ENCODE results near the gene SAP30BP. TPM values are rescaled to one million over a fixed set of nuclear protein-coding genes. Genes with fewer than 3 reads are reported as not detected.

SAP30BP gene
- total and polyA plus RNA-seq, 2 of the 13 experiments (the other 11 are each of a cell fraction or from before 2014, with no cell fraction given): 67.7 to 99.4 TPM

GRCh38 chr17:75645889-75646637, 21.1 kb upstream of the SAP30BP start (continued):
- TF ChIP-seq, protein P1, sequence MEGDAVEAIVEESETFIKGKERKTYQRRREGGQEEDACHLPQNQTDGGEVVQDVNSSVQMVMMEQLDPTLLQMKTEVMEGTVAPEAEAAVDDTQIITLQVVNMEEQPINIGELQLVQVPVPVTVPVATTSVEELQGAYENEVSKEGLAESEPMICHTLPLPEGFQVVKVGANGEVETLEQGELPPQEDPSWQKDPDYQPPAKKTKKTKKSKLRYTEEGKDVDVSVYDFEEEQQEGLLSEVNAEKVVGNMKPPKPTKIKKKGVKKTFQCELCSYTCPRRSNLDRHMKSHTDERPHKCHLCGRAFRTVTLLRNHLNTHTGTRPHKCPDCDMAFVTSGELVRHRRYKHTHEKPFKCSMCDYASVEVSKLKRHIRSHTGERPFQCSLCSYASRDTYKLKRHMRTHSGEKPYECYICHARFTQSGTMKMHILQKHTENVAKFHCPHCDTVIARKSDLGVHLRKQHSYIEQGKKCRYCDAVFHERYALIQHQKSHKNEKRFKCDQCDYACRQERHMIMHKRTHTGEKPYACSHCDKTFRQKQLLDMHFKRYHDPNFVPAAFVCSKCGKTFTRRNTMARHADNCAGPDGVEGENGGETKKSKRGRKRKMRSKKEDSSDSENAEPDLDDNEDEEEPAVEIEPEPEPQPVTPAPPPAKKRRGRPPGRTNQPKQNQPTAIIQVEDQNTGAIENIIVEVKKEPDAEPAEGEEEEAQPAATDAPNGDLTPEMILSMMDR (CRISPR knock-in tag; IDR thresholded peaks at IDR 0.05): peak; percentile 52
- TF ChIP-seq ZFP41 (CRISPR knock-in tag; IDR thresholded peaks at IDR 0.05; ENCODE audit: borderline replicate concordance): peak; percentile 89; the same call in 1 of the 2 replicates
- TF ChIP-seq EP300 (IDR thresholded peaks at IDR 0.05; ENCODE audit: low read depth in 2 of 2, low read length in 2 of 2): no peak
- peak; percentile 49; the same call in 1 of the 2 replicates for TF ChIP-seq EP300 (CRISPR knock-in tag; IDR thresholded peaks at IDR 0.05; ENCODE audit: borderline replicate concordance)
- TF ChIP-seq ZNF331 (CRISPR knock-in tag; IDR thresholded peaks at IDR 0.05): peak; percentile 39; the same call in 1 of the 2 replicates
- TF ChIP-seq ZFX (CRISPR knock-in tag; IDR thresholded peaks at IDR 0.05; ENCODE audit: low read depth): peak; percentile 96
- TF ChIP-seq SALL2 (CRISPR knock-in tag; IDR thresholded peaks at IDR 0.05): peak; percentile 88
- no peak for TF ChIP-seq ATF7 (IDR thresholded peaks at IDR 0.05)
- TF ChIP-seq ATF7 (CRISPR knock-in tag; IDR thresholded peaks at IDR 0.05): peak; percentile 72; the same call in 1 of the 2 replicates
- peak; percentile 64; the same call in 1 of the 2 replicates for TF ChIP-seq CSRNP1 (CRISPR knock-in tag; IDR thresholded peaks at IDR 0.05)
- TF ChIP-seq NCOA2 (CRISPR knock-in tag; IDR thresholded peaks at IDR 0.05): no peak
- TF ChIP-seq, protein P2, sequence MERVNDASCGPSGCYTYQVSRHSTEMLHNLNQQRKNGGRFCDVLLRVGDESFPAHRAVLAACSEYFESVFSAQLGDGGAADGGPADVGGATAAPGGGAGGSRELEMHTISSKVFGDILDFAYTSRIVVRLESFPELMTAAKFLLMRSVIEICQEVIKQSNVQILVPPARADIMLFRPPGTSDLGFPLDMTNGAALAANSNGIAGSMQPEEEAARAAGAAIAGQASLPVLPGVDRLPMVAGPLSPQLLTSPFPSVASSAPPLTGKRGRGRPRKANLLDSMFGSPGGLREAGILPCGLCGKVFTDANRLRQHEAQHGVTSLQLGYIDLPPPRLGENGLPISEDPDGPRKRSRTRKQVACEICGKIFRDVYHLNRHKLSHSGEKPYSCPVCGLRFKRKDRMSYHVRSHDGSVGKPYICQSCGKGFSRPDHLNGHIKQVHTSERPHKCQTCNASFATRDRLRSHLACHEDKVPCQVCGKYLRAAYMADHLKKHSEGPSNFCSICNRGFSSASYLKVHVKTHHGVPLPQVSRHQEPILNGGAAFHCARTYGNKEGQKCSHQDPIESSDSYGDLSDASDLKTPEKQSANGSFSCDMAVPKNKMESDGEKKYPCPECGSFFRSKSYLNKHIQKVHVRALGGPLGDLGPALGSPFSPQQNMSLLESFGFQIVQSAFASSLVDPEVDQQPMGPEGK (CRISPR knock-in tag; IDR thresholded peaks at IDR 0.05): peak; percentile 88
- TF ChIP-seq ZNF580 (CRISPR knock-in tag; IDR thresholded peaks at IDR 0.05; ENCODE audit: borderline replicate concordance, low read depth): peak; percentile 71; the same call in 1 of the 2 replicates
- peak; percentile 74; the same call in 1 of the 2 replicates for TF ChIP-seq ZFP37 (CRISPR knock-in tag; IDR thresholded peaks at IDR 0.05; ENCODE audit: borderline replicate concordance)
- no peak for TF ChIP-seq SKI (IDR thresholded peaks at IDR 0.05; ENCODE audit: partially characterized antibody)
- peak; percentile 76 for TF ChIP-seq RFX3 (CRISPR knock-in tag; IDR thresholded peaks at IDR 0.05)
- TF ChIP-seq ZNF619 (CRISPR knock-in tag; IDR thresholded peaks at IDR 0.05): peak; percentile 52
- TF ChIP-seq, protein P3, sequence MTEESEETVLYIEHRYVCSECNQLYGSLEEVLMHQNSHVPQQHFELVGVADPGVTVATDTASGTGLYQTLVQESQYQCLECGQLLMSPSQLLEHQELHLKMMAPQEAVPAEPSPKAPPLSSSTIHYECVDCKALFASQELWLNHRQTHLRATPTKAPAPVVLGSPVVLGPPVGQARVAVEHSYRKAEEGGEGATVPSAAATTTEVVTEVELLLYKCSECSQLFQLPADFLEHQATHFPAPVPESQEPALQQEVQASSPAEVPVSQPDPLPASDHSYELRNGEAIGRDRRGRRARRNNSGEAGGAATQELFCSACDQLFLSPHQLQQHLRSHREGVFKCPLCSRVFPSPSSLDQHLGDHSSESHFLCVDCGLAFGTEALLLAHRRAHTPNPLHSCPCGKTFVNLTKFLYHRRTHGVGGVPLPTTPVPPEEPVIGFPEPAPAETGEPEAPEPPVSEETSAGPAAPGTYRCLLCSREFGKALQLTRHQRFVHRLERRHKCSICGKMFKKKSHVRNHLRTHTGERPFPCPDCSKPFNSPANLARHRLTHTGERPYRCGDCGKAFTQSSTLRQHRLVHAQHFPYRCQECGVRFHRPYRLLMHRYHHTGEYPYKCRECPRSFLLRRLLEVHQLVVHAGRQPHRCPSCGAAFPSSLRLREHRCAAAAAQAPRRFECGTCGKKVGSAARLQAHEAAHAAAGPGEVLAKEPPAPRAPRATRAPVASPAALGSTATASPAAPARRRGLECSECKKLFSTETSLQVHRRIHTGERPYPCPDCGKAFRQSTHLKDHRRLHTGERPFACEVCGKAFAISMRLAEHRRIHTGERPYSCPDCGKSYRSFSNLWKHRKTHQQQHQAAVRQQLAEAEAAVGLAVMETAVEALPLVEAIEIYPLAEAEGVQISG (CRISPR knock-in tag; IDR thresholded peaks at IDR 0.05): peak; percentile 71
- TF ChIP-seq RBFOX2 (IDR thresholded peaks at IDR 0.05; ENCODE audit: low read depth, low read length): peak; percentile 72
- peak; percentile 23; the same call in 1 of the 2 replicates for TF ChIP-seq HMG20A (CRISPR knock-in tag; IDR thresholded peaks at IDR 0.05; ENCODE audit: borderline replicate concordance)
